GM12878 (cell line): ENCODE results near the gene WDR45B. TPM values are rescaled to one million over a fixed set of nuclear protein-coding genes. Genes with fewer than 3 reads are reported as not detected.

Experiments used
- ATAC-seq: fragments of 200-7000 bp; cut with Tn5 transposase; 3 replicates; pipeline ENCODE4 v1.9.1; 2020; ENCODE audit warnings: mild to moderate bottlenecking, moderate library complexity
- BruUV-seq: library from RNA; stranded (reverse); fragments of 400-500 nt; replicated peaks from 2 replicates; lab custom pipeline; 2021; lab: Mats Ljungman, UMichigan
- CTCF ChIA-PET: fragments of 300-600 bp; sonication (Branson Sonifier 250); formaldehyde crosslinking; extraction: SDS; loops from one replicate; lab custom pipeline; 2021; ENCODE audit warnings: inconsistent platforms; lab: Yijun Ruan, JAX
- POLR2A ChIA-PET: fragments of 350-600 bp; formaldehyde crosslinking; extraction: SDS; loops from one replicate; lab custom pipeline; 2021; ENCODE audit warnings: inconsistent platforms; lab: Charles Lee
- RAD21 ChIA-PET: fragments of 300-600 bp; sonication (Branson Sonifier 250); formaldehyde crosslinking; loops from one replicate; lab custom pipeline; 2023; ENCODE audit warnings: antibody characterized with exemption; ENCODE audit not compliant: unreplicated experiment; lab: Charles Lee
- SMC1A ChIA-PET: fragments of 300-600 bp; sonication (Branson Sonifier 250); formaldehyde crosslinking; loops from one replicate; lab custom pipeline; 2023; ENCODE audit not compliant: unreplicated experiment, uncharacterized antibody; lab: Charles Lee
- DNase-seq: peaks from one replicate; pipeline ENCODE4 v3.0.0-alpha.2; 2011; ENCODE audit warnings: low read depth, low spot score
- FAIRE-seq: peaks from 3 replicates; lab custom pipeline; 2011; peaks lifted over from hg19 to GRCh38; lab: Jason Lieb, UNC
- H2AFZ ChIP-seq: 2 replicates; pipeline ENCODE4 v1.6.0; 2011; ENCODE audit warnings: low read depth, low read length, control low read depth; ENCODE audit not compliant: control insufficient read depth
- H3K27ac ChIP-seq: 2 replicates; pipeline ENCODE4 v1.5.1; 2011; ENCODE audit warnings: control low read depth; ENCODE audit not compliant: control insufficient read depth, insufficient read depth
- H3K27me3 ChIP-seq, 2 experiments: replicated peaks in 1 of 2; 2 replicates each; pipeline versions ENCODE4 v1.6.0 to v1.6.1; 2011; ENCODE audit warnings: low read length in 1 of 2; ENCODE audit not compliant: control insufficient read depth in 2 of 2, insufficient read depth in 2 of 2
- H3K36me3 ChIP-seq, 2 experiments: 2 replicates each; pipeline ENCODE4 v1.5.1; 2011; ENCODE audit warnings: low read length in 1 of 2; ENCODE audit not compliant: control insufficient read depth in 2 of 2, insufficient read depth in 2 of 2
- H3K4me1 ChIP-seq: 2 replicates; pipeline ENCODE4 v1.6.1; 2011; ENCODE audit warnings: mild to moderate bottlenecking, low read length, moderate library complexity, mixed read lengths; ENCODE audit not compliant: control insufficient read depth, insufficient read depth
- H3K4me2 ChIP-seq: 2 replicates; pipeline ENCODE4 v1.6.0; 2011; ENCODE audit warnings: control low read depth; ENCODE audit not compliant: control insufficient read depth, insufficient read depth
- H3K4me3 ChIP-seq: fragments of 200-600 bp; sonication (generic); 2 replicates; pipeline ENCODE4 v1.5.1; 2016
- H3K79me2 ChIP-seq: 2 replicates; pipeline ENCODE4 v1.6.0; 2011; ENCODE audit warnings: low read length; ENCODE audit not compliant: control insufficient read depth, insufficient read depth
- H3K9ac ChIP-seq: 2 replicates; pipeline ENCODE4 v1.8.0; 2011; ENCODE audit warnings: low read length, control low read depth, mixed read lengths; ENCODE audit not compliant: control insufficient read depth, insufficient read depth
- H3K9me3 ChIP-seq: replicated peaks from 3 replicates; pipeline ENCODE4 v1.5.1; 2011; ENCODE audit warnings: mild to moderate bottlenecking, low read length; ENCODE audit not compliant: control insufficient read depth, insufficient read depth
- H4K20me1 ChIP-seq: 2 replicates; pipeline ENCODE4 v1.6.0; 2011; ENCODE audit not compliant: control insufficient read depth, insufficient read depth
- ATF7 ChIP-seq: fragments of 450-650 bp; IDR thresholded peaks from 2 replicates; pipeline ENCODE4 v1.6.1; 2016; ENCODE audit warnings: low read depth, mild to moderate bottlenecking
- HDAC6 ChIP-seq: fragments of 200-600 bp; sonication (generic); IDR thresholded peaks from one replicate; pipeline ENCODE4 v1.8.0; 2017; ENCODE audit warnings: antibody characterized with exemption; ENCODE audit not compliant: unreplicated experiment
- HSF1 ChIP-seq: fragments of 150-350 bp; IDR thresholded peaks from 2 replicates; pipeline ENCODE4 v1.6.1; 2014; ENCODE audit warnings: mild to moderate bottlenecking, low read depth, low read length
- NBN ChIP-seq: fragments of 450-650 bp; IDR thresholded peaks from 2 replicates; pipeline ENCODE4 v1.6.1; 2016
- NFYB ChIP-seq: IDR thresholded peaks from 2 replicates; pipeline ENCODE4 v1.6.1; 2011; ENCODE audit warnings: low read depth, mild to moderate bottlenecking, low read length, improper control_type of control experiment, moderate library complexity; ENCODE audit not compliant: insufficient read depth
- NRF1 ChIP-seq: conservative IDR thresholded peaks from 2 replicates; pipeline ENCODE4 v1.6.1; 2011; ENCODE audit warnings: mild to moderate bottlenecking, low read depth, low read length, improper control_type of control experiment
- RBBP5 ChIP-seq: fragments of 200-600 bp; sonication (generic); conservative IDR thresholded peaks from 2 replicates; pipeline ENCODE4 v1.6.1; 2016
- RELA ChIP-seq: fragments of 450-650 bp; IDR thresholded peaks from 2 replicates; pipeline ENCODE4 v1.8.0; 2014; ENCODE audit warnings: borderline replicate concordance; ENCODE audit not compliant: partially characterized antibody
- TAF1 ChIP-seq: IDR thresholded peaks from 2 replicates; pipeline ENCODE4 v1.6.1; 2011; ENCODE audit warnings: mild to moderate bottlenecking, low read depth, low read length, borderline replicate concordance
- WRNIP1 ChIP-seq: IDR thresholded peaks from 2 replicates; pipeline ENCODE4 v1.6.1; 2011; ENCODE audit warnings: low read depth, low read length, improper control_type of control experiment, borderline replicate concordance
- ZNF24 ChIP-seq: fragments of 450-650 bp; IDR thresholded peaks from 2 replicates; pipeline ENCODE4 v1.6.1; 2017; ENCODE audit warnings: antibody characterized with exemption, mild to moderate bottlenecking
- ZNF592 ChIP-seq: fragments of 450-650 bp; IDR thresholded peaks from 2 replicates; pipeline ENCODE4 v1.6.1; 2017; ENCODE audit warnings: mild to moderate bottlenecking, moderate library complexity
- WGBS: methylation state at CpG from one replicate; pipeline ENCODE4 v1.1.6; 2016; ENCODE audit warnings: low lambda C conversion rate; ENCODE audit not compliant: insufficient replicate concordance, insufficient coverage; ENCODE audit errors: missing lambda C conversion rate; 5-methylcytosine and 5-hydroxymethylcytosine counted together
- in situ Hi-C: fragments of 300-500 bp; cut with MboI; formaldehyde crosslinking; loops from 9 replicates; pipeline ENCODE4 v1.14.3; 2018; ENCODE audit warnings: mixed read lengths
- intact Hi-C: fragments of 100-400 bp; cut with micrococcal nuclease; formaldehyde crosslinking; loops from one replicate; pipeline ENCODE4 v1.14.2; 2022; ENCODE audit not compliant: unreplicated experiment
- polyA plus RNA-seq, 11 experiments: library from polyadenylated mRNA; depleted of rRNA in 4 of 11; unstranded in 6 of 11; stranded (reverse) in 5 of 11; fragments of >200 nt; fragmentation: Nextera tagmentation in 4 of 11; fragmentation: Illumina TruSeq in 1 of 11; extraction: Ambion mirVana in 4 of 11; extraction: Trizol in 1 of 11; gene quantifications; 1 replicate in 1 of 11; 2 replicates in 10 of 11; pipeline versions ENCODE4 v1.2.1 to v1.2.3, GENCODE V29; 2011 to 2016; ENCODE audit warnings: inconsistent platforms in 2 of 11, missing spikeins in 2 of 11, low read depth in 1 of 11
- total RNA-seq, 4 experiments: library from RNA; depleted of rRNA in 3 of 4; stranded (reverse); fragments of >200 nt in 3 of 4; fragmentation: Illumina TruSeq in 1 of 4; extraction: Trizol in 1 of 4; gene quantifications; 2 replicates each; pipeline versions ENCODE4 v1.2.1 to v1.2.3, GENCODE V29; 2013 to 2021
- TF ChIP-seq, protein P1 (sequence below): IDR thresholded peaks from 2 replicates; pipeline ENCODE4 v1.6.1; 2012; ENCODE audit warnings: low read depth, low read length, improper control_type of control experiment
- TF ChIP-seq, protein P2 (sequence below): IDR thresholded peaks from 2 replicates; pipeline ENCODE4 v1.6.1; 2012; ENCODE audit warnings: mild to moderate bottlenecking, low read depth, low read length

Gene WDR45B
- total and polyA plus RNA-seq, 10 of the 15 experiments (the other 5 are each of a cell fraction or from before 2014, with no cell fraction given), result 1.0 to 73.7 (median 26.6) TPM

- no peak for FAIRE-seq
- no peak overlapping the region for H3K4me2 ChIP-seq
- ATAC-seq, result no peak
- DNase-seq, result no peak
- H4K20me1 ChIP-seq, result 0 out of 2 replicates have a peak, but pooled peaks cover 3% of the 10 kb centered on the region
- ChIA-PET POLR2A (no interaction called here), SMC1A (interaction anchor here (0.9 kb wide), 1 partner anchor 16 kb away, joined by 3 read pairs; no protein-coding TSS in a partner anchor), CTCF (no interaction called here), RAD21 (no interaction called here)
- H3K79me2 ChIP-seq, result no peaks in the 10 kb centered on the region; the same call in 1 of the 2 replicates
- intact Hi-C loops (no loop called here), in situ Hi-C loops (no loop called here)
- H2AFZ ChIP-seq, result no peak overlapping the region
- no peak overlapping the region for H3K4me3 ChIP-seq
- peaks cover 32 to 45% of the 10 kb centered on the region in 2 experiments for H3K36me3 ChIP-seq
- no peak overlapping the region for H3K27ac ChIP-seq
- H3K9ac ChIP-seq, result no peak overlapping the region
- BruUV-seq, result no TSS peak
- 92% methylated on average over 11 of the region's 11 CpGs for whole genome bisulfite sequencing
- no peaks in the 10 kb centered on the region for H3K9me3 ChIP-seq
- no peaks in the 10 kb centered on the region for H3K4me1 ChIP-seq
- no peaks in the 10 kb centered on the region for H3K27me3 ChIP-seq
- TF ChIP-seq, protein P1, sequence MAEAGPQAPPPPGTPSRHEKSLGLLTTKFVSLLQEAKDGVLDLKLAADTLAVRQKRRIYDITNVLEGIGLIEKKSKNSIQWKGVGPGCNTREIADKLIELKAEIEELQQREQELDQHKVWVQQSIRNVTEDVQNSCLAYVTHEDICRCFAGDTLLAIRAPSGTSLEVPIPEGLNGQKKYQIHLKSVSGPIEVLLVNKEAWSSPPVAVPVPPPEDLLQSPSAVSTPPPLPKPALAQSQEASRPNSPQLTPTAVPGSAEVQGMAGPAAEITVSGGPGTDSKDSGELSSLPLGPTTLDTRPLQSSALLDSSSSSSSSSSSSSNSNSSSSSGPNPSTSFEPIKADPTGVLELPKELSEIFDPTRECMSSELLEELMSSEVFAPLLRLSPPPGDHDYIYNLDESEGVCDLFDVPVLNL, result no peak
- TF ChIP-seq ZNF592 (no peak), NRF1 (no peak), RBBP5 (no peak), ZNF24 (no peak), NBN (no peak), RELA (no peak), ATF7 (no peak), WRNIP1 (no peak), TAF1 (no peak), HDAC6 (no peak), HSF1 (no peak), NFYB (no peak)
- TF ChIP-seq, protein P2, sequence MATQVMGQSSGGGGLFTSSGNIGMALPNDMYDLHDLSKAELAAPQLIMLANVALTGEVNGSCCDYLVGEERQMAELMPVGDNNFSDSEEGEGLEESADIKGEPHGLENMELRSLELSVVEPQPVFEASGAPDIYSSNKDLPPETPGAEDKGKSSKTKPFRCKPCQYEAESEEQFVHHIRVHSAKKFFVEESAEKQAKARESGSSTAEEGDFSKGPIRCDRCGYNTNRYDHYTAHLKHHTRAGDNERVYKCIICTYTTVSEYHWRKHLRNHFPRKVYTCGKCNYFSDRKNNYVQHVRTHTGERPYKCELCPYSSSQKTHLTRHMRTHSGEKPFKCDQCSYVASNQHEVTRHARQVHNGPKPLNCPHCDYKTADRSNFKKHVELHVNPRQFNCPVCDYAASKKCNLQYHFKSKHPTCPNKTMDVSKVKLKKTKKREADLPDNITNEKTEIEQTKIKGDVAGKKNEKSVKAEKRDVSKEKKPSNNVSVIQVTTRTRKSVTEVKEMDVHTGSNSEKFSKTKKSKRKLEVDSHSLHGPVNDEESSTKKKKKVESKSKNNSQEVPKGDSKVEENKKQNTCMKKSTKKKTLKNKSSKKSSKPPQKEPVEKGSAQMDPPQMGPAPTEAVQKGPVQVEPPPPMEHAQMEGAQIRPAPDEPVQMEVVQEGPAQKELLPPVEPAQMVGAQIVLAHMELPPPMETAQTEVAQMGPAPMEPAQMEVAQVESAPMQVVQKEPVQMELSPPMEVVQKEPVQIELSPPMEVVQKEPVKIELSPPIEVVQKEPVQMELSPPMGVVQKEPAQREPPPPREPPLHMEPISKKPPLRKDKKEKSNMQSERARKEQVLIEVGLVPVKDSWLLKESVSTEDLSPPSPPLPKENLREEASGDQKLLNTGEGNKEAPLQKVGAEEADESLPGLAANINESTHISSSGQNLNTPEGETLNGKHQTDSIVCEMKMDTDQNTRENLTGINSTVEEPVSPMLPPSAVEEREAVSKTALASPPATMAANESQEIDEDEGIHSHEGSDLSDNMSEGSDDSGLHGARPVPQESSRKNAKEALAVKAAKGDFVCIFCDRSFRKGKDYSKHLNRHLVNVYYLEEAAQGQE, result no peak
Measured at GRCh38 chr17:82569621-82570020, 78.6 kb downstream of the WDR45B start.
